Psoas muscle (tissue), 8 donors: ENCODE measurements around the gene MBTPS1. TPM values are rescaled to one million over a fixed set of nuclear protein-coding genes. Genes with fewer than 3 reads are reported as not detected.
A peak's percentile ranks its signal among the peaks of the same experiment; 100 is the strongest.
"Not testable (repeated sequence)": the region's sequence is repeated elsewhere in the genome, so short reads cannot be mapped to it uniquely, and the experiment has no call there.

Experiments used
- ATAC-seq, 4 donors: fragments of 200-7000 bp; cut with Tn5 transposase; one replicate each; pipeline ENCODE4 v1.9.1; 2020; ENCODE audit warnings: moderate library complexity in 3 of 4, mild to moderate bottlenecking in 2 of 4
- DNase-seq, 2 donors: peaks; one replicate each; pipeline ENCODE4 v3.0.0-alpha.2; 2020
- H3K27ac ChIP-seq: fragments of 200-600 bp; one replicate; pipeline ENCODE4 v1.8.0; 2022
- H3K27me3 ChIP-seq, 3 donors: fragments of 200-600 bp in 1 of 3; one replicate each; pipeline versions ENCODE4 v1.6.1 to v1.8.0; 2013 to 2022; ENCODE audit warnings: low read length in 2 of 3, mild to moderate bottlenecking in 2 of 3, moderate library complexity in 1 of 3; ENCODE audit not compliant: insufficient read depth in 3 of 3
- H3K36me3 ChIP-seq, 2 donors: fragments of 200-600 bp in 1 of 2; one replicate each; pipeline versions ENCODE4 v1.6.1 to v1.8.0; 2013 to 2022; ENCODE audit warnings: low read depth in 1 of 2, mild to moderate bottlenecking in 1 of 2, moderate library complexity in 1 of 2; ENCODE audit not compliant: insufficient read depth in 1 of 2
- H3K4me1 ChIP-seq: fragments of 200-600 bp; one replicate; pipeline ENCODE4 v1.8.0; 2022
- H3K4me3 ChIP-seq: fragments of 200-600 bp; one replicate; pipeline ENCODE4 v1.8.0; 2022; ENCODE audit warnings: mild to moderate bottlenecking
- H3K9me3 ChIP-seq: fragments of 200-600 bp; one replicate; pipeline ENCODE4 v1.8.0; 2022
- CTCF ChIP-seq: fragments of 200-600 bp; IDR thresholded peaks from one replicate; pipeline ENCODE4 v1.8.0; 2022; ENCODE audit warnings: antibody characterized with exemption
- WGBS, 3 donors: extraction: QIAGEN DNeasy Blood & Tissue Kit; methylation state at CpG; one replicate each; pipeline versions ENCODE4 v1.1.6 to v1.1.7; 2013; 5-methylcytosine and 5-hydroxymethylcytosine counted together
- intact Hi-C, 2 donors: fragments of 100-400 bp; cut with DNase I; formaldehyde crosslinking; loops; one replicate each; pipeline versions ENCODE4 v1.11.0 to v1.14.2; 2022
- polyA plus RNA-seq, 3 donors: library from polyadenylated mRNA; stranded (reverse); fragments of 200-250 nt; gene quantifications; one replicate each; pipeline ENCODE4 v1.2.3, GENCODE V29; 2013
- total RNA-seq, 4 donors: library from RNA; stranded (reverse); fragmentation: NEBNext Ultra II Directional in 2 of 4; extraction: Animal tissue kit (Norgen Biotek cat#: 25700) in 2 of 4; gene quantifications; one replicate each; pipeline versions ENCODE4 v1.2.1 to v1.2.4, GENCODE V29; 2021 to 2023
- donor health status: healthy with polysubstance abuse.
- donor health status: DM: no; HTN: no; CAD: no; lungs with moderate emphysema.
- donor health status: Bipolar disorder and iron deficiency.
- donor health status: healthy.
- donor health status: DM: yes; HTN: yes; CAD: no.
- donor health status: DM: no; HTN: no; CAD: no.
- donor health status: DM: no; HTN: no; CAD: no.
- donor health status: DM: yes; HTN: yes; CAD: no.

The MBTPS1 gene
- total and polyA plus RNA-seq, 7 donors = 18.6 to 31.8 (median 28.8) TPM

GRCh38 chr16:84115919-84116719, 623 bp downstream of the MBTPS1 start:
- Histone ChIP-seq H3K27me3 (no peaks in the 10 kb centered on the region), H3K27ac (peak overlapping the region; percentile 90), H3K36me3 (peaks cover 0 to 6% of the 10 kb centered on the region in 2 donors), H3K4me1 (peaks cover 22% of the 10 kb centered on the region), H3K9me3 (no peaks in the 10 kb centered on the region), H3K4me3 (peak overlapping the region; percentile 77)
- intact Hi-C loops = no loop called here
- DNase-seq (no peak), ATAC-seq (peak; percentile 3 to 14 (median 6))
- WGBS, 3 donors = 1 to 2% (median 1%) methylated on average over 48 to 57 of the region's 57 CpGs
- peak; percentile 51 for TF ChIP-seq CTCF

DNA sequence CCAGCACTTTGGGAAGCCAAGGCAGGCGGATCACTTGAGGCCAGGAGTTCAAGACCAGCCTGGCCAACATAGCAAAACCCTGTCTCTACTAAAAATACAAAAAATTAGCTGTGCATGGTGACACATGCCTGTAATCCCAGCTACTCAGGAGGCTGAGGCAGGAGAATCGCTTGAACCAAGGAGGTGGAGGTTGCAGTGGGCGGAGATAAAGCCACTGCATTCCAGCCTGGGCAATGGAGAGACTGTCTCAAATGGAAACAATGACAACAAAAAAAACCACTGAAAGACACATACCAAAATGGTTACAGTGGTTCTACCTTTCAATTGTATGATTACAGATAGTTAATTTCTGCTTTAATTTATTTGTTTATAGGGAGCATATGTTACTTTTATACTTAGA, 4.8 kb downstream of the MBTPS1 start:
- H3K27ac ChIP-seq, H3K27me3 ChIP-seq, H3K9me3 ChIP-seq, DNase-seq, ATAC-seq, intact Hi-C loops, H3K4me3 ChIP-seq: not testable (repeated sequence)
- 92 to 94% (median 92%) methylated on average over 3 of the region's 3 CpGs for WGBS, 3 donors
- peaks cover 0 to 19% of the 10 kb centered on the region in 2 donors for H3K36me3 ChIP-seq
- H3K4me1 ChIP-seq = peaks cover 49% of the 10 kb centered on the region

DNA sequence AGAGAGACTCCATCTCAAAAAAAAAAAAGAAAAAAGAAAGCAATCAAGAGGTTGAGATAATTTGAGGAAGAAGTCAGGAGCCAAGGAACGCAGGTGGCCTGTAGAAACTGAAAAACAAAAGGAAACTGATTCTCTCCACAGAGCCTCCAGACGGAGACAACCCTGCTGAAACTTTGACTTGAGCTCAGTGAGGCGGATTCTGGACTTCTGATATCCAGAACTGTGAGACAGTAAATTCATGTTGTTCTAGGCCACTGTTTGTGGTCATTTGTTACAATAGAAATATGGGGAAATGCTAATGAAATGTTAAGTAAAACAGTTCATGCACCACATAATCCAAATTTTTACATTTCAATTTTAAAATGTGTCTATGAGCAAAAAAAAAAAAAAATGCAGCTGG, 5.2 kb downstream of the MBTPS1 start:
- WGBS, 3 donors = 59 to 63% (median 62%) methylated on average over 3 of the region's 3 CpGs
- TF ChIP-seq CTCF = no peak
- intact Hi-C loops = no loop called here
- Histone ChIP-seq H3K4me1 (peaks cover 49% of the 10 kb centered on the region), H3K36me3 (peaks cover 0 to 19% of the 10 kb centered on the region in 2 donors), H3K4me3 (no peak overlapping the region), H3K27me3 (no peaks in the 10 kb centered on the region), H3K9me3 (no peaks in the 10 kb centered on the region), H3K27ac (peak overlapping the region; percentile 83)
- ATAC-seq (no peak), DNase-seq (no peak)

GRCh38 chr16:84110527-84110926, 6.2 kb downstream of the MBTPS1 start:
- DNase-seq (no peak), ATAC-seq (no peak)
- Histone ChIP-seq H3K4me3 (no peak overlapping the region), H3K36me3 (peaks cover 0 to 19% of the 10 kb centered on the region in 2 donors), H3K27ac (peak overlapping the region; percentile 83), H3K9me3 (no peaks in the 10 kb centered on the region), H3K27me3 (no peaks in the 10 kb centered on the region), H3K4me1 (peaks cover 45% of the 10 kb centered on the region)
- intact Hi-C loops = no loop called here
- TF ChIP-seq CTCF = no peak
- WGBS, 3 donors = 73 to 86% (median 85%) methylated on average over 3 of the region's 3 CpGs

DNA sequence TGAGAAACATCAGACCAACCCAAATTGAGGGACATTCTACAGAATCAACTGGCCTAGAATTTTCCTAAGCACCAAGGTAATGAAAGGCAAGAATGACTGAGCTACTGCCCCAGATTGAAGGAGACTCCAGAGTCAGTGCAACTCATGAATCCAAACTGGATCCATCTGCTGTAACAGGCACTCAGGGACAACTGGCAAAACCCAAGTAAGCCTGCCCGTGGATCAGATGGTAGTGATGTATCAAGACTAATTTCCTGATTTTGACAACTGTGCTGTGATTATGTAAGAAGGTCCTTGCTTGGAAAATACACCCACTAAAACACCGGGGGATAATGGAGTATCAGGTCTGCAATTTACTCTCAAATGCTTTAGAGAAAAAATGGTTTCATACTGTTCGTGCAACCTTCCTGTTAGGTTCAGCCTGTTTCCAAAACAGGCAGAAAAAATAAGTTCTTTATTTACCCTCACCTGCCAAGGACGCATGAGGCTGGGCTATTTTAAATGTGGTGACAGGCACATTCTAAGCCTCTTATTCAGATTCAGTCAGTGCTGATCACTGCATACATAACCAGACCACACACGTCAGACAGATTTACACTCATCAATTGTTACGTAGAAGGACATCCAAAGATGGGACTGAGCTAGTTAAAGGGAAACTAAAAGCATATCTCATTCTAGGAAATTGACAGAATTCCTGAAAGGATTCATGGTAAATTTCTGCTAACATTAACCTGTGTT, 7.0 kb downstream of the MBTPS1 start:
- ATAC-seq = peak; percentile 95 to 96 (median 96)
- Histone ChIP-seq H3K9me3 (no peaks in the 10 kb centered on the region), H3K27ac (peak overlapping the region; percentile 83), H3K27me3 (no peaks in the 10 kb centered on the region), H3K4me1 (peaks cover 40% of the 10 kb centered on the region), H3K36me3 (peaks cover 0 to 19% of the 10 kb centered on the region in 2 donors), H3K4me3 (no peak overlapping the region)
- TF ChIP-seq CTCF = no peak
- intact Hi-C loops = no loop called here
- no peak for DNase-seq
- 22 to 32% (median 23%) methylated on average over 6 of the region's 6 CpGs for WGBS, 3 donors
